Measurements from ENCODE around the gene SPP1.
A peak's percentile ranks its signal among the peaks of the same experiment; 100 is the strongest.

Gene SPP1

DNA sequence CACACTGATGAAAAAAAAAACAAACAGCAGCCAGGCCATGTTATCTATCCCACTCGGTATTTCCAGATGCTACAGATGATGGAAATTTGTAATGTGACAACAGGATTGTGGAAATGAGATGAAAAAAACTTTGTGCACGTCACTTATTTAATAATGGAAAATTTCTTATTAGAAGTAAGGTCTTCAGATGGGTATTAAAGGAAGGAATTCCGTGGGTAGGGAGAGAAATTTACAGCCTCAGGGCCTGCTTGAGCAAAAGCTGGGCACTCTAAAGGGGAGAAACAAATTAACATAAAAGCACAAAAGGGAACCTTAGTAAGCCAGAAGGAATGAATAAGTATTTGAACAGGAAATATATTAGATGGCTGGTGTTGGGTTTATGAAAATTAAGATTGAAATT is 27.7 kb downstream of the SPP1 start:
- no peak overlapping the region for H3K14ac ChIP-seq (ENCODE audit: low read length)
- H2BK120ac ChIP-seq (ENCODE audit: low read depth, low read length): no peak overlapping the region
- peaks cover 0 to 13% (median 6%) of the 10 kb centered on the region in 3 experiments for H3K27me3 ChIP-seq (ENCODE audit: control insufficient read depth in 3 of 3, insufficient read depth in 3 of 3, low read depth in 1 of 3, low read length in 3 of 3)
- DNase-seq (ENCODE audit: low spot score): no peak
- H2AK5ac ChIP-seq (ENCODE audit: low read depth, low read length): no peak overlapping the region
- H3K9me3 ChIP-seq (replicated peaks in 1 of 2; ENCODE audit: control insufficient read depth in 2 of 2, insufficient read depth in 1 of 2, low read depth in 1 of 2, low read length in 2 of 2): peaks cover 0 to 6% of the 10 kb centered on the region in 2 donors
- H4K8ac ChIP-seq (ENCODE audit: low read depth, low read length): no peak overlapping the region
- H3K23ac ChIP-seq (ENCODE audit: low read depth, low read length, poor library complexity): no peak overlapping the region
- no peak overlapping the region for H4K91ac ChIP-seq (ENCODE audit: low read depth, low read length, poor library complexity)
- H3K18ac ChIP-seq (ENCODE audit: low read length): no peak overlapping the region
- H3K4me3 ChIP-seq (ENCODE audit: low read length in 2 of 2): no peak overlapping the region
- H2BK12ac ChIP-seq (ENCODE audit: low read length): no peak overlapping the region
- H2BK5ac ChIP-seq (ENCODE audit: low read length): no peak overlapping the region
- H3K9ac ChIP-seq (ENCODE audit: low read depth, low read length, poor library complexity): no peak overlapping the region
- no peak overlapping the region for H3K4ac ChIP-seq (ENCODE audit: low read length)
- no peak overlapping the region for H2BK15ac ChIP-seq (ENCODE audit: low read length)
- no peaks in the 10 kb centered on the region for H3K36me3 ChIP-seq (replicated peaks in 1 of 2; ENCODE audit: control insufficient read depth in 2 of 2, insufficient read depth in 2 of 2, low read length in 2 of 2)
- peaks cover 4% of the 10 kb centered on the region for H3K79me1 ChIP-seq (ENCODE audit: low read depth, low read length)
- H3K4me1 ChIP-seq (ENCODE audit: control insufficient read depth in 2 of 2, insufficient read depth in 1 of 2, low read depth in 1 of 2, low read length in 2 of 2): no peaks in the 10 kb centered on the region
- no peak overlapping the region for H2AFZ ChIP-seq (ENCODE audit: low read length)
- no peak overlapping the region for H3K4me2 ChIP-seq (ENCODE audit: insufficient read depth, low read length, poor library complexity, severe bottlenecking)
- no CpG with 5 or more reads among the region's 3 CpGs for WGBS, 2 donors (ENCODE audit: extremely low coverage in 2 of 2, insufficient read length in 2 of 2, insufficient replicate concordance in 1 of 2)
- no peak overlapping the region for H3K27ac ChIP-seq (replicated peaks; ENCODE audit: low read length)

DNA sequence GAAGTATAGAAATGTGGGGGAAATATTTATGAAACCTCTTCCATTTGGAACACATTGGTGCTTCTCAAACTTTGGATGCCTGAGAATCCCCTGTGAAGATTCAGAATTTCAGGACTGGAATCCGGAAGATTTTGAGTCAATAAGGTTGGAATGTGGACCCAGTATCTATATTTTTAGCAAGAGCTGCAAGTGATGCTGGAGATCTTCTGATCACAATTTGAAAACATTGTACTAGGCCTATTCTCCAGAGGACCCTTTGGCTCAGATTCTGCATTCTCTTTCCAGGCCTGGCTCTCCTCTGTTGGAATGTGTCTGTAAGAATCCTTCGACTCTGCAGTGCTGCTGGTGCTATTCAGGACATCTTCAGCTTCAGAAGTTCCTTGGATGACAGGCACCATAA is 29.6 kb downstream of the SPP1 start:
- WGBS, 2 donors (ENCODE audit: extremely low coverage in 2 of 2, insufficient read length in 2 of 2, insufficient replicate concordance in 1 of 2): no CpG with 5 or more reads among the region's 2 CpGs
- no peak overlapping the region for H3K14ac ChIP-seq (ENCODE audit: low read length)
- no peak overlapping the region for H2BK5ac ChIP-seq (ENCODE audit: low read length)
- peaks cover 0 to 6% of the 10 kb centered on the region in 2 donors for H3K9me3 ChIP-seq (replicated peaks in 1 of 2; ENCODE audit: control insufficient read depth in 2 of 2, insufficient read depth in 1 of 2, low read depth in 1 of 2, low read length in 2 of 2)
- H3K4me1 ChIP-seq (ENCODE audit: control insufficient read depth in 2 of 2, insufficient read depth in 1 of 2, low read depth in 1 of 2, low read length in 2 of 2): peaks cover 2 to 5% of the 10 kb centered on the region in 2 donors
- H3K27me3 ChIP-seq (ENCODE audit: control insufficient read depth in 3 of 3, insufficient read depth in 3 of 3, low read depth in 1 of 3, low read length in 3 of 3): peaks cover 0 to 13% (median 6%) of the 10 kb centered on the region in 3 experiments
- no peak overlapping the region for H3K4me2 ChIP-seq (ENCODE audit: insufficient read depth, low read length, poor library complexity, severe bottlenecking)
- peaks cover 4% of the 10 kb centered on the region for H3K79me1 ChIP-seq (ENCODE audit: low read depth, low read length)
- H4K8ac ChIP-seq (ENCODE audit: low read depth, low read length): no peak overlapping the region
- H2AK5ac ChIP-seq (ENCODE audit: low read depth, low read length): no peak overlapping the region
- H3K36me3 ChIP-seq (replicated peaks in 1 of 2; ENCODE audit: control insufficient read depth in 2 of 2, insufficient read depth in 2 of 2, low read length in 2 of 2): no peaks in the 10 kb centered on the region
- H3K23ac ChIP-seq (ENCODE audit: low read depth, low read length, poor library complexity): no peak overlapping the region
- no peak overlapping the region for H3K4me3 ChIP-seq (ENCODE audit: low read length in 2 of 2)
- H2AFZ ChIP-seq (ENCODE audit: low read length): no peak overlapping the region
- no peak overlapping the region for H3K27ac ChIP-seq (replicated peaks; ENCODE audit: low read length)
- H3K9ac ChIP-seq (ENCODE audit: low read depth, low read length, poor library complexity): no peak overlapping the region
- DNase-seq (ENCODE audit: low spot score): no peak
- H3K4ac ChIP-seq (ENCODE audit: low read length): no peak overlapping the region
- no peak overlapping the region for H2BK12ac ChIP-seq (ENCODE audit: low read length)
- no peak overlapping the region for H3K18ac ChIP-seq (ENCODE audit: low read length)
- H4K91ac ChIP-seq (ENCODE audit: low read depth, low read length, poor library complexity): no peak overlapping the region
- H2BK120ac ChIP-seq (ENCODE audit: low read depth, low read length): no peak overlapping the region
- H2BK15ac ChIP-seq (ENCODE audit: low read length): no peak overlapping the region

DNA sequence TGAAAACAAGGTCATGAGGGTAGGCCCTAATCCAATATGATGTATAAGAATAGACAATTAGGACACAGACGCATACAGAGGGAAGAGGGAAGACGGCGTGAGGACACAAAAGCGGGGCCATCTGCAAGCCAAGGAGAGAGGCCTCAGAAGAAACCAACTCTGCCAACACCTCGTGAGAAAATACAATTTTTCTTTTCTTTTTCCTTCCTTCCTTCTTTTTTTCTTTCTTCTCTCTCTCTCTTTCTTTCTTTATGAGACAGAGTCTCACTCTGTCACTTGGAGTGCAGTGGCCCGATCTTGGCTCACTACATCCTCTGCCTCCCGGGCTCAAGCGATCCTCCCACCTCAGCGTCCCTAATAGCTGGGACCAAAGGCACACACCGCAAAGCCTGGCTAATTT is 30.4 kb downstream of the SPP1 start:
- Histone ChIP-seq H3K27me3 (ENCODE audit: control insufficient read depth in 3 of 3, insufficient read depth in 3 of 3, low read depth in 1 of 3, low read length in 3 of 3) (peaks cover 0 to 13% (median 6%) of the 10 kb centered on the region in 3 experiments), H2AK5ac (ENCODE audit: low read depth, low read length) (no peak overlapping the region), H3K9ac (ENCODE audit: low read depth, low read length, poor library complexity) (no peak overlapping the region), H3K23ac (ENCODE audit: low read depth, low read length, poor library complexity) (no peak overlapping the region), H3K79me1 (ENCODE audit: low read depth, low read length) (peaks cover 4% of the 10 kb centered on the region), H2BK12ac (ENCODE audit: low read length) (no peak overlapping the region), H2BK120ac (ENCODE audit: low read depth, low read length) (no peak overlapping the region), H3K27ac (replicated peaks; ENCODE audit: low read length) (no peak overlapping the region), H3K18ac (ENCODE audit: low read length) (no peak overlapping the region), H2AFZ (ENCODE audit: low read length) (no peak overlapping the region), H4K91ac (ENCODE audit: low read depth, low read length, poor library complexity) (no peak overlapping the region), H2BK5ac (ENCODE audit: low read length) (no peak overlapping the region), H2BK15ac (ENCODE audit: low read length) (no peak overlapping the region), H3K14ac (ENCODE audit: low read length) (no peak overlapping the region), H3K4me2 (ENCODE audit: insufficient read depth, low read length, poor library complexity, severe bottlenecking) (no peak overlapping the region), H3K4me3 (ENCODE audit: low read length in 2 of 2) (no peak overlapping the region), H3K4me1 (ENCODE audit: control insufficient read depth in 2 of 2, insufficient read depth in 1 of 2, low read depth in 1 of 2, low read length in 2 of 2) (peaks cover 2 to 5% of the 10 kb centered on the region in 2 donors), H3K36me3 (replicated peaks in 1 of 2; ENCODE audit: control insufficient read depth in 2 of 2, insufficient read depth in 2 of 2, low read length in 2 of 2) (no peaks in the 10 kb centered on the region), H4K8ac (ENCODE audit: low read depth, low read length) (no peak overlapping the region), H3K9me3 (replicated peaks in 1 of 2; ENCODE audit: control insufficient read depth in 2 of 2, insufficient read depth in 1 of 2, low read depth in 1 of 2, low read length in 2 of 2) (peaks cover 0 to 6% of the 10 kb centered on the region in 2 donors), H3K4ac (ENCODE audit: low read length) (no peak overlapping the region)
- DNase-seq (ENCODE audit: low spot score): no peak
- WGBS, 2 donors (ENCODE audit: extremely low coverage in 2 of 2, insufficient read length in 2 of 2, insufficient replicate concordance in 1 of 2): no CpG with 5 or more reads among the region's 10 CpGs

DNA sequence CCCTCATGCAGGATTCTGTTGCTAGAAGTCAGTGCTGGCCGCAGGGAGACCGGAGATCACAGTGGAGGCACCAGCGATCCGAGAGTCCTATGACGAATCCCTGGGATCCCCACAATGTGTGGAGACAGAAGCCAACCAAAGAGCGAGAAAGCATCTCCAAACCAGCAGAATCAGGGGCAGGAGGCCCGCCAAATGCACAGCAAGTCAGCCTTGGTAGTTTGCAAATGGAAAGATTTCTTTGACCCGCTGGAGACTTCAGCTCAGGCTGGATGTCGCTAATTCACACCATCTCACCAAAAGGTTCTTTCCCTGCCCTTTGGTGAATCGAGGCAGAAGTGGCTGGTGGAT is 31.4 kb downstream of the SPP1 start:
- no peak overlapping the region for H2BK12ac ChIP-seq (ENCODE audit: low read length)
- no CpG with 5 or more reads among the region's 10 CpGs for WGBS, 2 donors (ENCODE audit: extremely low coverage in 2 of 2, insufficient read length in 2 of 2, insufficient replicate concordance in 1 of 2)
- peak overlapping the region; percentile 77 to 89 for H3K4me3 ChIP-seq (ENCODE audit: low read length in 2 of 2)

More for the DNA sequence above, 31.4 kb downstream of the SPP1 start:
- no peak for DNase-seq (ENCODE audit: low spot score)
- H2BK120ac ChIP-seq (ENCODE audit: low read depth, low read length): no peak overlapping the region
- H2AK5ac ChIP-seq (ENCODE audit: low read depth, low read length): no peak overlapping the region
- H3K9me3 ChIP-seq (replicated peaks in 1 of 2; ENCODE audit: control insufficient read depth in 2 of 2, insufficient read depth in 1 of 2, low read depth in 1 of 2, low read length in 2 of 2): peaks cover 0 to 6% of the 10 kb centered on the region in 2 donors
- H3K36me3 ChIP-seq (replicated peaks in 1 of 2; ENCODE audit: control insufficient read depth in 2 of 2, insufficient read depth in 2 of 2, low read length in 2 of 2): no peaks in the 10 kb centered on the region
- H3K14ac ChIP-seq (ENCODE audit: low read length): no peak overlapping the region
- peak overlapping the region; percentile 55 for H3K4me2 ChIP-seq (ENCODE audit: insufficient read depth, low read length, poor library complexity, severe bottlenecking)
- H4K91ac ChIP-seq (ENCODE audit: low read depth, low read length, poor library complexity): no peak overlapping the region
- H3K4me1 ChIP-seq (ENCODE audit: control insufficient read depth in 2 of 2, insufficient read depth in 1 of 2, low read depth in 1 of 2, low read length in 2 of 2): peaks cover 3 to 5% of the 10 kb centered on the region in 2 donors
- H2BK5ac ChIP-seq (ENCODE audit: low read length): no peak overlapping the region
- no peak overlapping the region for H3K4ac ChIP-seq (ENCODE audit: low read length)
- no peak overlapping the region for H4K8ac ChIP-seq (ENCODE audit: low read depth, low read length)
- H3K9ac ChIP-seq (ENCODE audit: low read depth, low read length, poor library complexity): peak overlapping the region; percentile 79
- H2BK15ac ChIP-seq (ENCODE audit: low read length): peak overlapping the region; percentile 28
- no peak overlapping the region for H3K27ac ChIP-seq (replicated peaks; ENCODE audit: low read length)
- peaks cover 4% of the 10 kb centered on the region for H3K79me1 ChIP-seq (ENCODE audit: low read depth, low read length)
- peak overlapping the region; percentile 92 for H2AFZ ChIP-seq (ENCODE audit: low read length)
- H3K23ac ChIP-seq (ENCODE audit: low read depth, low read length, poor library complexity): no peak overlapping the region
- H3K27me3 ChIP-seq (ENCODE audit: control insufficient read depth in 3 of 3, insufficient read depth in 3 of 3, low read depth in 1 of 3, low read length in 3 of 3): peaks cover 0 to 13% (median 6%) of the 10 kb centered on the region in 3 experiments
- peak overlapping the region; percentile 84 for H3K18ac ChIP-seq (ENCODE audit: low read length)
